GM18870 (cell line): ENCODE measurements around the gene BRCA1.
"Not testable (repeated sequence)": the region's sequence is repeated elsewhere in the genome, so short reads cannot be mapped to it uniquely, and the experiment has no call there.

Experiments used
- ATAC-seq: cut with Tn5 transposase; IDR thresholded peaks from one replicate; pipeline ENCODE4 v1.9.1; 2021; ENCODE audit warnings: moderate library complexity; ENCODE audit not compliant: unreplicated experiment

Gene BRCA1

GRCh38 chr17:43134774-43135453, 9.8 kb upstream of the BRCA1 start:
- no peak for ATAC-seq

GRCh38 chr17:43133439-43133838, 8.3 kb upstream of the BRCA1 start:
- not testable (repeated sequence) for ATAC-seq

- no peak for ATAC-seq
These were observed 7.0 kb upstream of the BRCA1 start for GRCh38 chr17:43132117-43132516.

DNA sequence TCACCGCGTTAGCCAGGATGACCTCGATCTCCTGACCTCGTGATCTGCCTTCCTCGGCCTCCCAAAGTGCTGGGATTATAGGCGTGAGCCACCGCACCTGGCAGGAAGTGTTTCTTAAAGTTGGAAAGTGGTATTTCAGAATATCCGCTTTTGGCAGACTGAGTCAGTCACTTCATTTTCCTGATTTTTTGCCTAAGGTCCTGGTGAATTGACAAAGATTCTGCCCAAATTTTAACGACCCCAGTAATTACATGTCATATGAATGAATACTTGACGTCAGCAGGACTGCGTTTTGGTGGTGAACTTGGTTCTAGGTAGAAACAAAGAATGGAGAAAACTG, 4.5 kb upstream of the BRCA1 start:
- ATAC-seq, result no peak

GRCh38 chr17:43127333-43127876, 2.2 kb upstream of the BRCA1 start:
- ATAC-seq, result not testable (repeated sequence)

- no peak for ATAC-seq
These were observed 1.7 kb upstream of the BRCA1 start for GRCh38 chr17:43126911-43127290.

- no peak for ATAC-seq
These were observed 1.1 kb upstream of the BRCA1 start for GRCh38 chr17:43125967-43126910.

DNA sequence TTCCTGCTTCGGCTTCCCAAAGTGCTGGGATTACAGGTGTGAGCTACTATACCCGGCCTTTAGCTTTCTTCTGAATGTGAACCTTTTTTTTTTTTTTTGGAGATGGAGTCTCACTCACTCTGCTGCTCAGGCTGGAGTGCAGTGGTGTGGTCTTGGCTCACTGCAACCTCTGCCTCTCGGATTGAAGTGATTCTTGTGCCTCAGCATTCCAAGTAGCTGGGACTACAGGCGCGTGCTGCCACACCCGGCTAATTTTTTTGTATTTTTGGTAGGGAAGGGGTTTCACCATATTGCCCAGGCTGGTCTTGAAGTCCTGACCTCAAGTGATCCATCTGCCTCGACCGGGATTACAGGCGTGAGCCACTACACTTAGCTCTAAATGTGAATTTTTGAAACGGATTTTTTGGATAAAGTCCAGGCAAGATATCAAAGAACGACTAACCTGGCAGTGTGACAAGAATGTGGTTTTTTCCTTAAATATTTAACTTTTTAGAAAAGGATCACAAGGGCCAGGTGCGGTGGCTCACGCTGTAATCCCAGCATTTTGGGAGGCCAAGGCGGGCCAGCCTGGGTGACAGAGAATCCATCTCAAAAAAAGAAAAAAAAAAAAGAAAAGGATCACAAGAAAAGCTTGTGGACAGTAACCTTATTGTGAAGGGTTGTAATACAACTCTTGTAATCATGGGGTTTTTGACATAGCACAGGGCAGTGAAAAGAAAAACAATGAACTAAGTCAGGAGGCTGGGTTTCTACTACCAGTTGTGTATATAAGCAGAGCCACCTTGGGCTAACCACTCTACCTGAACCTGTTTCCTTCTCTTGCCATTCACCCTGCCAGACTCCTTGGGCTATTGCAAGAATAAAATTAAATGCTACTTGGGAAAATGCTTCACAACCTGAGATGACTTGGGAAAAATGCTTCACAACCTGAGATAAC, 6.2 kb downstream of the BRCA1 start:
- ATAC-seq, result no peak

DNA sequence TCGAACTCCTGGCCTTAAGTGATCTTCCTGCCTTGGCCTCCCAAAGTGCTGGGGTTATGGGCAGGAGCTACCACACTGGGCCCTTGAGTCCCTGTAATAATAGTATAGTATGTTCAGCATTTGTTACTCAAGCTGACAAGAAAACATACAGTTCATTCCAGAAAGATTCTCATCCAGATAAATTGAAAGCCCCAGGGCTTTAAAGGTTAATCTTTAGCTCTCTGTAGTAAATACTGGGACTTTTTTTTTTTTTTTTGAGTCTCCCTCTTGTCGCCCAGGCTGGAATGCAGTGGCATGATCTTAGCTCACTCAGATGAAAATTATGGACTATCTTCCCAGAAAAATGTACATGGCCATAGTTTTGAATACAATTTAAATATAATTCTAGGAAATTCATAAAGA, 11.0 kb downstream of the BRCA1 start:
- no peak for ATAC-seq

DNA sequence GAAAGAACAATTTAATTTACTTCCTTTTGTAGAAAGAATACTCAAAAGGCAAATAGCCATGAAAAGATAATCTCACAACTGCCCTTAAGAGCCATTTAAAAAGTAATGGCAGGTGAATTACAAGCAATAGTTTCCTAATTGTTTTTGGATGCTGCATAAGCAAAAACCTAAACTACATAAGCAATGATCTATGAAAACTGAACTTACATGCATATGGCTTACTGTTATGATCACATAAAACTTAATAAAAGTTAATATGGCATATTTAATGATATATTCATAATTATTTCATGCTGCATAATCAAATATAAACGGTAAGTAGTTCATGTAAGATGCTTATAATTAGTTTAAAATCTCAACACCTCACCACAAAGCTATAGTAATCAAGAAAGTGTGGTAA, 18.6 kb downstream of the BRCA1 start:
- no peak for ATAC-seq

DNA sequence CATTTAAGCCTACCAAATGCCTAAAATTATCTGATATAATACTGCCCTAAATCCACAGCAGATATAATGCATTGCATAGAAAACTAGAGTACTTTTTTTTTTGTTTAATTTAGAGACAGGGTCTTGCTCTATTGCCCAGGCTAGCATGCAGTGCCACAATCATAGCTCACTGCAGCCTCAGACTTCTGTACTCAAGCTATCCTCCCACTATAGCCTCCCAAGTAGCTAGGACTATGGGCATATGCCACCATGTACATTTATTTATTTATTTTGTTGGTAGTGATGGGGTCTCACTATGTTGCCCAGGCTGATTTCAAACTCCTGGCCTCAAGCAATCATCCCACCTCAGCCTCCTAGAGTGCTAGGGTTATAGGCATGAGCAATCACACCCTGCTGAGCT, 20.0 kb downstream of the BRCA1 start:
- no peak for ATAC-seq

DNA sequence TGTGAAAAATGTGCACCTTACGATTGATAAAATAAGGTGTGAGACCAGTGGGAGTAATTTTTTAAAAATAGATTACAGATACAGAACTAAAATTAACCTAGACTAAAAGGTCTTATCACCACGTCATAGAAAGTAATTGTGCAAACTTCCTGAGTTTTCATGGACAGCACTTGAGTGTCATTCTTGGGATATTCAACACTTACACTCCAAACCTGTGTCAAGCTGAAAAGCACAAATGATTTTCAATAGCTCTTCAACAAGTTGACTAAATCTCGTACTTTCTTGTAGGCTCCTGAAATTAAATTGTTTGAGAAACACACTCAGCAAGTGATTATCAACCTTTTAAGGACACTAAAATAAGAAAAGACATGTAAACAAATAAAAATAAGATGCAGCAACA, 20.5 kb downstream of the BRCA1 start:
- ATAC-seq, result no peak

- not testable (repeated sequence) for ATAC-seq
These were observed 29.8 kb downstream of the BRCA1 start for GRCh38 chr17:43095364-43095763.

DNA sequence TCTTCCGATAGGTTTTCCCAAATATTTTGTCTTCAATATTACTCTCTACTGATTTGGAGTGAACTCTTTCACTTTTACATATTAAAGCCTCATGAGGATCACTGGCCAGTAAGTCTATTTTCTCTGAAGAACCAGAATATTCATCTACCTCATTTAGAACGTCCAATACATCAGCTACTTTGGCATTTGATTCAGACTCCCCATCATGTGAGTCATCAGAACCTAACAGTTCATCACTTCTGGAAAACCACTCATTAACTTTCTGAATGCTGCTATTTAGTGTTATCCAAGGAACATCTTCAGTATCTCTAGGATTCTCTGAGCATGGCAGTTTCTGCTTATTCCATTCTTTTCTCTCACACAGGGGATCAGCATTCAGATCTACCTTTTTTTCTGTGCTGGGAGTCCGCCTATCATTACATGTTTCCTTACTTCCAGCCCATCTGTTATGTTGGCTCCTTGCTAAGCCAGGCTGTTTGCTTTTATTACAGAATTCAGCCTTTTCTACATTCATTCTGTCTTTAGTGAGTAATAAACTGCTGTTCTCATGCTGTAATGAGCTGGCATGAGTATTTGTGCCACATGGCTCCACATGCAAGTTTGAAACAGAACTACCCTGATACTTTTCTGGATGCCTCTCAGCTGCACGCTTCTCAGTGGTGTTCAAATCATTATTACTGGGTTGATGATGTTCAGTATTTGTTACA, 30.9 kb downstream of the BRCA1 start:
- no peak for ATAC-seq

GRCh38 chr17:43092901-43093300, 32.3 kb downstream of the BRCA1 start:
- ATAC-seq, result no peak

GRCh38 chr17:43090022-43090421, 35.1 kb downstream of the BRCA1 start:
- ATAC-seq, result no peak

DNA sequence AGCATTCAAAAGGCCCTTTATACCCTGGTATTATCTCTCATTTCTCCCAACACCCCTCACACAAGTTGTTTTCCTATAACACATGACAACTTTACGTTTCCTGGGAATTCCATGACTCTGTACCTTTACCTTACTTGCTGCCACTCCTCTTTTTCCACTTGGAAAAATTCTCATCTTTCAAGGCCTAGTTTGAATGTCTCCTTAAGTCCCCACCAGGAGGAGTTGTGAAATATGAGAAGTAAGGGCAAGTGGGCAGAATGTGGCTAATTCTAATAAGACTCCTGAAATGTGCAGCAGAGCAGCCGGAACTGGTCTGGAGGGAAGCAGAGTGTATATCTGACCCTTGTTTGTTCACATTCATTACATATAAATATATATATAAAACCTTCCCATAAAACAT, 39.7 kb downstream of the BRCA1 start:
- ATAC-seq, result no peak

DNA sequence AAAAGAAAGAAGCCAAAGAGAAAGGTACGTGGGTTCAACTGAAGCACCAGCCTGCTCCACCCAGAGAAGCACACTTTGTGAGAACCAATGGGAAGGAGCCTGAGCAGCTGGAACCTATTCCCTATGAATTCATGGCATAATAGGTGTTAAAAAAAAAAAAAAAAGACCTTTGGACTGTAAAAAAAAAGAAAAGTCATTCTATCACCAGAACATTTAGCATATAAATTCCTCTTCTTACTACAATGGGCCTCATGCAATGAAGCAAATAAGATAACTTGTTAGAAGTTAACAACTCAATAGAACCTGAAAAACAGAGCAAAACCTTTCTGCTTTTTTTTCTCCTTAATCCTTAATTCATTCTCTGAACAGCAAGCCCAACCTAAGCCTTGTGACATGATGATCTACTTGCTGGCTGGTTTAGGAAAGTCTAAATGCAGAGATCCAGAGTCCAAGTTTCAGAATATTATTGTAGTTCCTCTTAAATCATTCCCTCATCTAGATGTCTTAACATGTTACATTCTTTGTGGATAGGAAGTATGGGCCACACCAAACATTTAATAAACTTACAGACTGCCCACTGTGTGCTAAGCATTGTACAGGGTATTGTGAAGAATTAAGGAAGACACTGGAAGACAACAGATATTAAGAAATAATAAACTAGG, 45.4 kb downstream of the BRCA1 start:
- no peak for ATAC-seq

GRCh38 chr17:43074869-43075268, 50.3 kb downstream of the BRCA1 start:
- no peak for ATAC-seq

- no peak for ATAC-seq
These were observed 54.3 kb downstream of the BRCA1 start for GRCh38 chr17:43070872-43071271.
